D721Med (cell line): ENCODE results near the gene UGT1A8.

Source experiments
- DNase-seq: peaks from one replicate; pipeline ENCODE4 v3.0.0; 2011; ENCODE audit warnings: low spot score; ENCODE audit not compliant: insufficient read length
- FAIRE-seq: peaks from 2 replicates; lab custom pipeline; 2011; peaks lifted over from hg19 to GRCh38; lab: Jason Lieb, UNC
- TF ChIP-seq, protein P1 (sequence below): IDR thresholded peaks from 2 replicates; pipeline ENCODE4 v1.5.1; 2012; ENCODE audit warnings: mild to moderate bottlenecking, control low read depth; ENCODE audit not compliant: insufficient read depth; ENCODE audit errors: missing control alignments

The UGT1A8 gene

DNA sequence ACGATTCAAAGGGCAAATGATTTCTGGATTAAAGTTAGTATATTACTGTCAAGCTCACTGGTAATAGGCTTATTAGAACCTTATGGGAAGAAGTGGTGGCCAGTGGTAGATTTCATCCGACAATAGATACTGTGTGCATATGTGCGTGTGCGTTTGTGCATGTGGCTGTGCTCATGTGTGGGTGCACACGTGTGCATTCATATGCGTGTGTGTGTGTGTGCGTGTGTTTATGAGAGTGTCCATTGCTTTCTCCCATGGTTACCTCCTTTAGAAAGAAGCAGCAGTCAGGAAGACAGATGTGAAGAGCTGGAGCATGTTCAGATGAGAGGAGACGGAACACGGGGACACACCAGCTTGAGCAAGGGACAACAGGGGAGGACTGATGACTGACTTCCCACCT, 151.8 kb downstream of the UGT1A8 start:
- DNase-seq (no peak), FAIRE-seq (no peak)
- TF ChIP-seq, protein P1, sequence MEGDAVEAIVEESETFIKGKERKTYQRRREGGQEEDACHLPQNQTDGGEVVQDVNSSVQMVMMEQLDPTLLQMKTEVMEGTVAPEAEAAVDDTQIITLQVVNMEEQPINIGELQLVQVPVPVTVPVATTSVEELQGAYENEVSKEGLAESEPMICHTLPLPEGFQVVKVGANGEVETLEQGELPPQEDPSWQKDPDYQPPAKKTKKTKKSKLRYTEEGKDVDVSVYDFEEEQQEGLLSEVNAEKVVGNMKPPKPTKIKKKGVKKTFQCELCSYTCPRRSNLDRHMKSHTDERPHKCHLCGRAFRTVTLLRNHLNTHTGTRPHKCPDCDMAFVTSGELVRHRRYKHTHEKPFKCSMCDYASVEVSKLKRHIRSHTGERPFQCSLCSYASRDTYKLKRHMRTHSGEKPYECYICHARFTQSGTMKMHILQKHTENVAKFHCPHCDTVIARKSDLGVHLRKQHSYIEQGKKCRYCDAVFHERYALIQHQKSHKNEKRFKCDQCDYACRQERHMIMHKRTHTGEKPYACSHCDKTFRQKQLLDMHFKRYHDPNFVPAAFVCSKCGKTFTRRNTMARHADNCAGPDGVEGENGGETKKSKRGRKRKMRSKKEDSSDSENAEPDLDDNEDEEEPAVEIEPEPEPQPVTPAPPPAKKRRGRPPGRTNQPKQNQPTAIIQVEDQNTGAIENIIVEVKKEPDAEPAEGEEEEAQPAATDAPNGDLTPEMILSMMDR = no peak

DNA sequence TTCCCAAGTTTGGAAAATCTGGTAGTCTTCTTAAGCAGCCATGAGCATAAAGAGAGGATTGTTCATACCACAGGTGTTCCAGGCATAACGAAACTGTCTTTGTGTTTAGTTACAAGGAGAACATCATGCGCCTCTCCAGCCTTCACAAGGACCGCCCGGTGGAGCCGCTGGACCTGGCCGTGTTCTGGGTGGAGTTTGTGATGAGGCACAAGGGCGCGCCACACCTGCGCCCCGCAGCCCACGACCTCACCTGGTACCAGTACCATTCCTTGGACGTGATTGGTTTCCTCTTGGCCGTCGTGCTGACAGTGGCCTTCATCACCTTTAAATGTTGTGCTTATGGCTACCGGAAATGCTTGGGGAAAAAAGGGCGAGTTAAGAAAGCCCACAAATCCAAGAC, 154.7 kb downstream of the UGT1A8 start:
- TF ChIP-seq, protein P1 = no peak
- FAIRE-seq (no peak), DNase-seq (no peak)

DNA sequence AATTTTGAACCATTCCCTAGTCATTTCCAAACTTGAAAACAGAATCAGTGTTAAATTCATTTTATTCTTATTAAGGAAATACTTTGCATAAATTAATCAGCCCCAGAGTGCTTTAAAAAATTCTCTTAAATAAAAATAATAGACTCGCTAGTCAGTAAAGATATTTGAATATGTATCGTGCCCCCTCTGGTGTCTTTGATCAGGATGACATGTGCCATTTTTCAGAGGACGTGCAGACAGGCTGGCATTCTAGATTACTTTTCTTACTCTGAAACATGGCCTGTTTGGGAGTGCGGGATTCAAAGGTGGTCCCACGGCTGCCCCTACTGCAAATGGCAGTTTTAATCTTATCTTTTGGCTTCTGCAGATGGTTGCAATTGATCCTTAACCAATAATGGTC, 155.2 kb downstream of the UGT1A8 start:
- FAIRE-seq (no peak), DNase-seq (no peak)
- TF ChIP-seq, protein P1 = no peak

DNA sequence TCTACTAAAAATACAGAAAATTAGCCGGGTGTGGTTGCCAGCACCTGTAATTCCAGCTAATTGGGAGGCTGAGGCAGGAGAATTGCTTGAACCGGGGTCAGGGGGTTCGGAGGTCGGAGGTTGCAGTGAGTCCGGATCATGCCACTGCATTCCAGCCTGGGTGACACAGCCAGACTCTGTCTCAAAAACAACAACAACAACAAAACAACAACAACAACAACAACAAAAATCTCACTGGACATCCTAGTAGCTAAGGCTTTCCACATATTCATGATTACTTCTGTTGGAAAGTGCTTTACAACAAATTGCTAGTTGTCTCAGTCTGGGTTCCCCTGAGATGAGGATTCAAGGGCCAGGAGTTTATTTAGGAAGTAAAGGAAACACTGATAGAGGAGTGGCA, 156.4 kb downstream of the UGT1A8 start:
- no peak for FAIRE-seq
- DNase-seq = no peak
- TF ChIP-seq, protein P1 = no peak

DNA sequence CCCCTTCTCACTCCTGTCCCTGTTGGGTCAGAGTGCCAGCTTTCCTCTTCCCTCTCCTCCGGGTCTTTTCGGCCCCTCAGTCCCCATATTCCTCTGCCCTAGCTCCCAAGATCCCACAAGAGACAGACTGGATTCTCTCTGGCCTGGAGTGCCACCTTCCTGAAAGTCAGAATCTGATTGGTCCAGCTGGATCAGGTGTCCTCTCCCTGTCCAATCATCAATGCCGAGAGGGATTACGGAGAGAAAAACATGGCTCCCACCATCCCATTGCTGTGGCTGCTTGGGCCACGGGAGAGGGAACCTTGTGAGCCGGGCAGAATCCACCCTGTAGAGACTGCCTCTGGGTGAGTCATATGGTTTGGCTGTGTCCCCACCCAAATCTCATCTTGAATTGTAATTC, 158.0 kb downstream of the UGT1A8 start:
- FAIRE-seq (no peak), DNase-seq (no peak)
- TF ChIP-seq, protein P1 = no peak

DNA sequence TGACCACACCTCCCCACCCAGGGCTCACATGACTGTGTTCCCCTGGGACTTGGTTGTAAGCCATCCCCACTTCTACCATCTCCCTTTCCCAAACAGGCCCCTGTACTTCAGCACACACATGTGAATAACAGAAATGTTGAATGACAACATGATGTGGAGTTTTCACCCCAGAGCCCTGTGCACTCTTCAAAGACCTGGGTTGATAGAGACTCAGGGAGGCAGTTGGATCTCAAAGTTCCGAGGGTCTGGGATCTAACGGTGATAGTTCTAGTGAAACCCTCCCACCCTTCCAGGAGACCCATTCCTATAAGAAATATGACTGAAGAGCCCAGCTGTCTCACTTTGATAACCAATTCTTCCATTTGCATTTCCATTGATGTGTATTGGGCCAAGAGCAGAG, 160.6 kb downstream of the UGT1A8 start, which contains the start of gene MROH2A:
MROH2A (plus strand) TSS at position 301 of the 400 bp plus-strand sequence. CDS start 1,029 bp downstream, outside the sequence.
- no peak for FAIRE-seq
- TF ChIP-seq, protein P1 = no peak
- no peak for DNase-seq

DNA sequence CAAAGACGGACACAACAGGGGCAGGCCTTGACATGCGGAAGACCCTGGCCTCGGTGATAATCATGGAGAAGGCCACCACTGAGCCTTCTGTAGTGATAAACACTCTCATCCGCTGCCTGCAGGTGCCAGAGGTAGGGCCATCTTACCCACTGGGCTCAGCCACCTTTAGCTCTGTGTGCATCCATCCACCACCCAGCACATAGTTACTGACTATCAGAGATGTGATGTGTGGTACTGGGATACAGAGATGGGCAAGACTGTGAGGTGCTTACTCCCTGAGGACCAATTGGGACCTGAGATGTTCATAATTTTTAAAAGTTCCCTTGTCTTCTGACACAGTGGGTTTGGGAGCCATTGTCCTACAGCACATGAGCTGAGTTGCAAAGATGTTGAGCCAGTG, 162.3 kb downstream of the UGT1A8 start:
- FAIRE-seq (no peak), DNase-seq (no peak)
- TF ChIP-seq, protein P1 = no peak
